ENCODE results near the gene MAP3K12.

MAP3K12 gene

DNA sequence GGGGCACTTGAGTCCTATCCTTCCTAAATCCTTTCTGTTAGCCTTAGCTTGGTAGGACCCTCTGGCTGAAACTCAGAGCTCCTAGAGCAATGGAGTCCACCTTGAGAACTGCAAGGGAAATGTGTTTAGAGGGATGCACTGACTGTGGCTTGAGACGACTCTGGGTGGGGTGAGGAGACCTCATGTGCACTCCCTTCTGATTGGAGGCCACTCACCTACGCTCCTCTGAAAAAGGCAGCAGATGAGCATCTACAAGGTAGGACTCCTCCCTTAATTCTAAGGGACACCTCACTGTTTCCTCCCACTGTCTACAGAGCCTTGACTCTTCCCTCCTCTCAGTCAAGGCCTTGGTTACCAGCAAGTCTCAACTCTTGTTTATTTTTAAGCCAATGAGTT is 1.0 kb downstream of the MAP3K12 start:
- no peak for DNase-seq (ENCODE audit: extremely low read depth, insufficient read length)
- no peaks in the 10 kb centered on the region; the same call in 1 of the 2 replicates for H3K36me3 ChIP-seq (ENCODE audit: control insufficient read depth, insufficient read depth, low read length)
- TF ChIP-seq CTCF (IDR thresholded peaks at IDR 0.05; ENCODE audit: insufficient read depth, low read length, poor library complexity, severe bottlenecking), result no peak
- no peaks in the 10 kb centered on the region for H3K27me3 ChIP-seq (replicated peaks; ENCODE audit: control insufficient read depth, insufficient read depth, low read length)
- H3K4me3 ChIP-seq (replicated peaks; ENCODE audit: low read depth, low read length), result peak overlapping the region; percentile 85

DNA sequence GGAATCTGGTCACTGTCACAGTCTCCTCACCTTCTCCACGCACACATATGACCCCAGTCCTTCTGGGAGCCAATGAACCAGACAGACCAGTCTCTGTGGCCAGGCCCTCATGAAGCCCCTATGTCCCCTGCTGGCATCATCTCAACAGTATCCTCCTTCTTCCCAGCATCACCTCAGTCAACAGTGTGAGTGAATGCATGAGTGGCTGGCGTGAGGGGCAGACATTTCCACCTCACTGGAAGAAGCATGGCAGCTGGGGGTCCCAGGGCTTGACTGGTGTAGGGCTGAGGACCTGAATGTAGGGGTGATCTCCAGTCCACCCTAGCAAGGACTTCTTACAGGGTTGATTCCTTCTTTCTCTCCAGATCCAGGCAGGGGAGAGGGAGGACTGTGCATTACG is 1.8 kb downstream of the MAP3K12 start:
- no peak overlapping the region for H3K4me3 ChIP-seq (replicated peaks; ENCODE audit: low read depth, low read length)
- no peaks in the 10 kb centered on the region for H3K27me3 ChIP-seq (replicated peaks; ENCODE audit: control insufficient read depth, insufficient read depth, low read length)
- no peaks in the 10 kb centered on the region for H3K36me3 ChIP-seq (ENCODE audit: control insufficient read depth, insufficient read depth, low read length)
- no peak for TF ChIP-seq CTCF (IDR thresholded peaks at IDR 0.05; ENCODE audit: insufficient read depth, low read length, poor library complexity, severe bottlenecking)
- DNase-seq (ENCODE audit: extremely low read depth, insufficient read length), result no peak

GRCh38 chr12:53496752-53497032 is 2.6 kb downstream of the MAP3K12 start:
- Histone ChIP-seq H3K36me3 (ENCODE audit: control insufficient read depth, insufficient read depth, low read length) (no peaks in the 10 kb centered on the region), H3K4me3 (replicated peaks; ENCODE audit: low read depth, low read length) (no peak overlapping the region), H3K27me3 (replicated peaks; ENCODE audit: control insufficient read depth, insufficient read depth, low read length) (no peaks in the 10 kb centered on the region)
- TF ChIP-seq CTCF (IDR thresholded peaks at IDR 0.05; ENCODE audit: insufficient read depth, low read length, poor library complexity, severe bottlenecking), result no peak
- no peak for DNase-seq (ENCODE audit: extremely low read depth, insufficient read length)

- H3K36me3 ChIP-seq (ENCODE audit: control insufficient read depth, insufficient read depth, low read length), result no peaks in the 10 kb centered on the region
- TF ChIP-seq CTCF (IDR thresholded peaks at IDR 0.05; ENCODE audit: insufficient read depth, low read length, poor library complexity, severe bottlenecking), result no peak
- DNase-seq (ENCODE audit: extremely low read depth, insufficient read length), result no peak
- no peaks in the 10 kb centered on the region for H3K27me3 ChIP-seq (replicated peaks; ENCODE audit: control insufficient read depth, insufficient read depth, low read length)
- H3K4me3 ChIP-seq (replicated peaks; ENCODE audit: low read depth, low read length), result no peak overlapping the region
Measured at GRCh38 chr12:53495903-53496751, 3.1 kb downstream of the MAP3K12 start.

GRCh38 chr12:53493610-53494391 is 5.5 kb downstream of the MAP3K12 start:
- no peak for TF ChIP-seq CTCF (IDR thresholded peaks at IDR 0.05; ENCODE audit: insufficient read depth, low read length, poor library complexity, severe bottlenecking)
- no peak for DNase-seq (ENCODE audit: extremely low read depth, insufficient read length)
- no peaks in the 10 kb centered on the region for H3K36me3 ChIP-seq (ENCODE audit: control insufficient read depth, insufficient read depth, low read length)
- H3K4me3 ChIP-seq (replicated peaks; ENCODE audit: low read depth, low read length), result peak overlapping the region; percentile 53
- H3K27me3 ChIP-seq (replicated peaks; ENCODE audit: control insufficient read depth, insufficient read depth, low read length), result no peaks in the 10 kb centered on the region

Data from GM06990 (cell line).